Transverse colon (tissue), 4 donors: Measurements from ENCODE around the gene OLFML3. TPM values are rescaled to one million over a fixed set of nuclear protein-coding genes. Genes with fewer than 3 reads are reported as not detected.

Experiments used
- DNase-seq: peaks from one replicate; pipeline ENCODE4 v3.0.0-alpha.2; 2019
- H3K27ac ChIP-seq, 4 donors: fragments of 200-600 bp; sonication (generic); 2 replicates each; pipeline ENCODE4 v1.5.1; 2016 to 2018; ENCODE audit warnings: inconsistent platforms in 4 of 4
- H3K27me3 ChIP-seq: fragments of 200-600 bp; sonication (generic); 2 replicates; pipeline ENCODE4 v1.5.1; 2017; ENCODE audit warnings: inconsistent platforms
- H3K36me3 ChIP-seq, 4 donors: fragments of 200-600 bp; sonication (generic); 2 replicates each; pipeline ENCODE4 v1.5.1; 2017 to 2019; ENCODE audit warnings: inconsistent platforms in 4 of 4
- H3K4me1 ChIP-seq, 4 donors: fragments of 200-600 bp; sonication (generic); 2 replicates each; pipeline ENCODE4 v1.5.1; 2017 to 2020; ENCODE audit warnings: inconsistent platforms in 4 of 4
- H3K4me3 ChIP-seq, 4 donors: fragments of 200-600 bp; sonication (generic); 1 replicate in 1 of 4; 2 replicates in 3 of 4; pipeline versions ENCODE4 v1.5.1 to v1.6.1; 2017 to 2019; ENCODE audit warnings: inconsistent platforms in 4 of 4
- H3K9me3 ChIP-seq, 2 donors: fragments of 200-600 bp; sonication (generic); 2 replicates each; pipeline ENCODE4 v1.5.1; 2017 to 2019; ENCODE audit warnings: inconsistent platforms in 2 of 2
- EP300 ChIP-seq: sonication (generic); formaldehyde crosslinking; IDR thresholded peaks from one replicate; pipeline ENCODE4 v1.6.1; 2017; ENCODE audit warnings: antibody characterized with exemption, low read depth
- POLR2A ChIP-seq: fragments of 450-650 bp; IDR thresholded peaks from one replicate; pipeline ENCODE4 v1.6.1; 2016; ENCODE audit warnings: antibody characterized with exemption, mild to moderate bottlenecking, moderate library complexity
- POLR2AphosphoS5 ChIP-seq, 3 donors: sonication (generic); formaldehyde crosslinking; IDR thresholded peaks; one replicate each; pipeline ENCODE4 v1.6.1; 2016; ENCODE audit warnings: antibody characterized with exemption in 3 of 3
- WGBS, 2 donors: methylation state at CpG; one replicate each; pipeline ENCODE4 v1.1.5; 2018; ENCODE audit warnings: low coverage in 1 of 2; 5-methylcytosine and 5-hydroxymethylcytosine counted together
- in situ Hi-C, 4 donors: fragments of 200-750 bp; cut with MboI; loops; one replicate each; pipeline versions ENCODE4 v1.15.0 to v1.15.1; 2017; ENCODE audit warnings: low sequenced_read_pairs in 3 of 4, low pct_ligation_motif_present in 1 of 4, low pct_unique_long_range_greater_than_20kb in 1 of 4
- intact Hi-C: fragments of 100-400 bp; cut with DNase I; formaldehyde crosslinking; loops from one replicate; pipeline ENCODE4 v1.15.1; 2023; ENCODE audit warnings: low total_unique reads
- total RNA-seq, 4 donors: library from RNA; depleted of rRNA; stranded (reverse); fragments of >200 nt; gene quantifications; one replicate each; pipeline ENCODE4 v1.1.0, GENCODE V29; 2016
- TF ChIP-seq, protein P1 (sequence below), 5 experiments: fragments of 200-600 bp in 3 of 5; fragments of 450-650 bp in 2 of 5; sonication (generic) in 3 of 5; IDR thresholded peaks; 1 replicate in 2 of 5; 2 replicates in 3 of 5; pipeline ENCODE4 v1.5.1; 2016 to 2017; ENCODE audit warnings: antibody characterized with exemption in 5 of 5, inconsistent platforms in 3 of 5, mild to moderate bottlenecking in 2 of 5, moderate library complexity in 1 of 5

OLFML3 gene
- total RNA-seq, 4 donors from 2014 or later, result 15.7 to 29.2 (median 24.3) TPM

DNA sequence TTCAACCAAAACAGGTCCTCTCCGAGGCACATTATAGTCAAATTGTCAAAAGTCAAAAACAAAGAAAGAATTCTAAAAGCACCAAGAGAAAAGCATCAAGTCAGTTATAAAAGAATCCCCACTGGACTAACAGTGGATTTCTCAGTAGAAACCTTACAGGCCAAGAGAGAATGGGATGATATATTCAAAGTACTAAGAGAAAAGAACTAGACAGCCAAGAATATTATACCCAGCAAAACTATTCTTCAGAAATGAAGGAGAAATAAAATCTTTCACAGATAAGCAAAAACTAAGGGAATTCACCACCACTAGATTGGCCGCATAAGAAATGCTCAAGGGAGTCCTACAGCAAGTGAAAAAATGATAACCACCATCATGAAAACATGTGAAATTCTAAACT, 16.1 kb downstream of the OLFML3 start:
- TF ChIP-seq, protein P1, sequence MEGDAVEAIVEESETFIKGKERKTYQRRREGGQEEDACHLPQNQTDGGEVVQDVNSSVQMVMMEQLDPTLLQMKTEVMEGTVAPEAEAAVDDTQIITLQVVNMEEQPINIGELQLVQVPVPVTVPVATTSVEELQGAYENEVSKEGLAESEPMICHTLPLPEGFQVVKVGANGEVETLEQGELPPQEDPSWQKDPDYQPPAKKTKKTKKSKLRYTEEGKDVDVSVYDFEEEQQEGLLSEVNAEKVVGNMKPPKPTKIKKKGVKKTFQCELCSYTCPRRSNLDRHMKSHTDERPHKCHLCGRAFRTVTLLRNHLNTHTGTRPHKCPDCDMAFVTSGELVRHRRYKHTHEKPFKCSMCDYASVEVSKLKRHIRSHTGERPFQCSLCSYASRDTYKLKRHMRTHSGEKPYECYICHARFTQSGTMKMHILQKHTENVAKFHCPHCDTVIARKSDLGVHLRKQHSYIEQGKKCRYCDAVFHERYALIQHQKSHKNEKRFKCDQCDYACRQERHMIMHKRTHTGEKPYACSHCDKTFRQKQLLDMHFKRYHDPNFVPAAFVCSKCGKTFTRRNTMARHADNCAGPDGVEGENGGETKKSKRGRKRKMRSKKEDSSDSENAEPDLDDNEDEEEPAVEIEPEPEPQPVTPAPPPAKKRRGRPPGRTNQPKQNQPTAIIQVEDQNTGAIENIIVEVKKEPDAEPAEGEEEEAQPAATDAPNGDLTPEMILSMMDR (IDR thresholded peaks at IDR 0.05), result no peak
- Histone ChIP-seq H3K27ac (no peak overlapping the region), H3K4me3 (no peak overlapping the region), H3K36me3 (no peaks in the 10 kb centered on the region), H3K4me1 (no peaks in the 10 kb centered on the region), H3K27me3 (no peaks in the 10 kb centered on the region), H3K9me3 (peaks cover 10 to 17% of the 10 kb centered on the region in 2 donors)
- no peak for DNase-seq
- in situ Hi-C loops (no loop called here), intact Hi-C loops (no loop called here)
- WGBS, 2 donors, result 90 to 96% methylated on average over 2 of the region's 2 CpGs

DNA sequence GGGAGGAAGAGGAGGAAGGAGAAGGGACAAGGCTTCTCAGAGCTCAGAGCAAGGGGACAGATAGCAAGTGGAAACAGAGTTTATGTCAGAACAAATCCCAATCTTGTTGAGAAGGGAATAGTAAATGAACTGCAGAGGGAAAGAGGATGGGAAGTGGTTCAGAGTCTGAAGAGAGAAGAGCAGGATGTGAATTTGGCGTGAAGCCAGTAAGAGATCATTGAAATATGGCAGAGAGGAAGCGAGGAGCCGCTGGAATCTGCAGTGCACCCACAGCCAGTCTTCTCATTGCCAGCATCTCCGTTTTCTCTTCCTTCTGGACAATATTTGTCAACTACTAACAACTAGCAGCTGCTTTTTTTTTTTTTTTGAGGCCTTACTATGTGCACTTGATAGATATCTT, 19.1 kb downstream of the OLFML3 start:
- Histone ChIP-seq H3K9me3 (peaks cover 10 to 17% of the 10 kb centered on the region in 2 donors), H3K36me3 (no peaks in the 10 kb centered on the region), H3K4me1 (no peaks in the 10 kb centered on the region), H3K4me3 (no peak overlapping the region), H3K27me3 (no peaks in the 10 kb centered on the region), H3K27ac (no peak overlapping the region)
- 40 to 43% methylated on average over 4 of the region's 4 CpGs for WGBS, 2 donors
- in situ Hi-C loops (no loop called here), intact Hi-C loops (no loop called here)
- TF ChIP-seq POLR2AphosphoS5 (IDR thresholded peaks at IDR 0.05) (no peak), POLR2A (no peak), EP300 (no peak)
- TF ChIP-seq, protein P1 (IDR thresholded peaks at IDR 0.05), result no peak
- DNase-seq, result no peak

DNA sequence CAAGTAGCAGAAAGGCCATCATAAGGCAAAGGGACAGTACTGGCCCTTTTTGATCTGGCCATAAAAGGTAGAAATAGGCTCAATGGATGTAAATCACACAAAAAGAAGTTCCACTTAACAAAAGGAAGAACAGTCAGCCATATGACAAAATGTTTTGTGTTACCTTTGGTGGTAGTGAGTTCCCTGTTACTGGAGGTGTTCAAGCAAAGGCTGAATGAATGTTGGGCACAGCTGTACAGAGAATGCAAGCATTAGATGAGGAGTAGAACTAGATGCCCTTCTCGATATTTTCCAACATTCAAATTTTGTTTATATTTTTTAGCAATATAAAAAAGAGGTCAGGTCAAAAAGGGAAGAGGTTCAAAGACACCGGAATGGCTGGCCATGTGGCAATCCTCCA, 20.0 kb downstream of the OLFML3 start:
- intact Hi-C loops, result no loop called here
- no peaks in the 10 kb centered on the region for H3K4me1 ChIP-seq
- no peak overlapping the region for H3K4me3 ChIP-seq
- in situ Hi-C loops, result no loop called here
- no peak overlapping the region for H3K27ac ChIP-seq
- peaks cover 10 to 17% of the 10 kb centered on the region in 2 donors for H3K9me3 ChIP-seq
- 80 to 93% methylated on average over 2 of the region's 2 CpGs for WGBS, 2 donors
- TF ChIP-seq, protein P1 (IDR thresholded peaks at IDR 0.05), result no peak
- TF ChIP-seq POLR2A (no peak), EP300 (no peak), POLR2AphosphoS5 (IDR thresholded peaks at IDR 0.05) (no peak)
- DNase-seq, result no peak
- no peaks in the 10 kb centered on the region for H3K27me3 ChIP-seq
- no peaks in the 10 kb centered on the region for H3K36me3 ChIP-seq

DNA sequence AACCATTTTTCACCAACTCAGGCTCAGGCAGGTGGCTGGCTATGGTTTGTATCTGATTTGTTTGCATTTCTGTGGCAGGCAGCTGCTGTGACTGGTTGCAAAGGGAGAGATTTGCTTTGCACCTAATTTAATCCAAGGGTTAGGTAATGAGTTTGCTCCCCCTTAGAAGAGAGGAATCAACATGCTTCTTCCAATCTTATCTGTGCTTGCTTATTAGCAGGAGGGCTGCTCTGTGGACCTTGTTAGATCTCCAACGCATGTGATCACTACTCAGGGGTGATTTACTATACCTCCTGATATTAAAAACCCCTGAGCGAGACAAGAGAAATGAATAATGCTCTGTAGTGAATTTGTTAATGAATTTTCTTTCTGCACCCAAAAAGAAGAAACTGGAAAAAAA, 20.5 kb downstream of the OLFML3 start:
- 77 to 100% methylated on average over 1 to 2 of the region's 2 CpGs for WGBS, 2 donors
- no peaks in the 10 kb centered on the region for H3K4me1 ChIP-seq

More for the DNA sequence above, 20.5 kb downstream of the OLFML3 start:
- TF ChIP-seq POLR2AphosphoS5 (IDR thresholded peaks at IDR 0.05) (no peak), POLR2A (no peak), EP300 (no peak)
- TF ChIP-seq, protein P1 (IDR thresholded peaks at IDR 0.05), result no peak
- no peak for DNase-seq
- in situ Hi-C loops, result no loop called here
- Histone ChIP-seq H3K27ac (no peak overlapping the region), H3K9me3 (peaks cover 10 to 14% of the 10 kb centered on the region in 2 donors), H3K4me3 (no peak overlapping the region), H3K27me3 (no peaks in the 10 kb centered on the region), H3K36me3 (no peaks in the 10 kb centered on the region)
- intact Hi-C loops, result no loop called here
